Testis (tissue), 3 donors: ENCODE measurements around the gene AIDA. TPM values are rescaled to one million over a fixed set of nuclear protein-coding genes. Genes with fewer than 3 reads are reported as not detected.

Experiments used
- DNase-seq: peaks from one replicate; pipeline ENCODE4 v3.0.0-alpha.2; 2019
- H3K27ac ChIP-seq, 2 donors: fragments of 200-600 bp; sonication (generic); one replicate each; pipeline ENCODE4 v1.5.1; 2019
- H3K27me3 ChIP-seq: fragments of 200-600 bp; sonication (generic); one replicate; pipeline ENCODE4 v1.5.1; 2019
- H3K36me3 ChIP-seq: fragments of 200-600 bp; sonication (generic); one replicate; pipeline ENCODE4 v1.5.1; 2017; ENCODE audit warnings: low read depth; ENCODE audit errors: missing control alignments
- H3K4me1 ChIP-seq: fragments of 200-600 bp; sonication (generic); one replicate; pipeline ENCODE4 v1.5.1; 2019
- H3K4me3 ChIP-seq, 2 donors: fragments of 200-600 bp; sonication (generic); one replicate each; pipeline ENCODE4 v1.5.1; 2017 to 2019
- H3K9me3 ChIP-seq: fragments of 200-600 bp; sonication (generic); one replicate; pipeline ENCODE4 v1.5.1; 2017
- CTCF ChIP-seq, 3 experiments: fragments of 450-650 bp in 2 of 3; fragments of 200-600 bp in 1 of 3; sonication (generic) in 1 of 3; IDR thresholded peaks; one replicate each; pipeline ENCODE4 v1.5.1; 2016 to 2019; ENCODE audit warnings: antibody characterized with exemption in 3 of 3, mild to moderate bottlenecking in 2 of 3, moderate library complexity in 1 of 3
- POLR2A ChIP-seq: fragments of 450-650 bp; IDR thresholded peaks from one replicate; pipeline ENCODE4 v1.6.1; 2017; ENCODE audit warnings: antibody characterized with exemption, mild to moderate bottlenecking, moderate library complexity
- WGBS, 2 donors: methylation state at CpG; one replicate each; pipeline ENCODE4 v1.1.5; 2018; 5-methylcytosine and 5-hydroxymethylcytosine counted together
- intact Hi-C: fragments of 100-400 bp; cut with DNase I; formaldehyde crosslinking; loops from one replicate; pipeline ENCODE4 v1.15.1; 2023; ENCODE audit warnings: low total_unique reads
- polyA plus RNA-seq: library from polyadenylated mRNA; stranded (reverse); fragments of 350-450 nt; fragmentation: Illumina TruSeq; extraction: RNeasy Lipid Tissue Mini Kit (QIAGEN cat#74804); gene quantifications from one replicate; pipeline ENCODE4 v1.2.3, GENCODE V29; 2014; ENCODE audit warnings: low read depth, low replicate concordance; ENCODE audit not compliant: insufficient read depth
- total RNA-seq, 2 donors: library from RNA; depleted of rRNA; stranded (reverse); fragments of >200 nt; gene quantifications; one replicate each; pipeline ENCODE4 v1.2.3, GENCODE V29; 2016

AIDA gene
- total and polyA plus RNA-seq, 3 donors from 2014 or later = 66.8 to 83.5 (median 73.1) TPM

- TF ChIP-seq POLR2A = no peak
- no peak for TF ChIP-seq CTCF (IDR thresholded peaks at IDR 0.05)
- no peak for DNase-seq
- Histone ChIP-seq H3K27me3 (no peaks in the 10 kb centered on the region), H3K9me3 (no peaks in the 10 kb centered on the region), H3K4me1 (no peaks in the 10 kb centered on the region), H3K4me3 (no peak overlapping the region), H3K27ac (no peak overlapping the region), H3K36me3 (no peaks in the 10 kb centered on the region)
- 76 to 93% methylated on average over 6 of the region's 6 CpGs for WGBS, 2 donors
- intact Hi-C loops = no loop called here
Measured at GRCh38 chr1:222627232-222627631, 85.1 kb downstream of the AIDA start.

GRCh38 chr1:222624214-222624613, 88.1 kb downstream of the AIDA start:
- intact Hi-C loops = no loop called here
- H3K27ac ChIP-seq = no peak overlapping the region
- H3K9me3 ChIP-seq = no peaks in the 10 kb centered on the region
- peaks cover 4% of the 10 kb centered on the region for H3K4me1 ChIP-seq
- DNase-seq = no peak
- 96 to 97% methylated on average over 7 of the region's 7 CpGs for WGBS, 2 donors
- H3K4me3 ChIP-seq = no peak overlapping the region
- no peak for TF ChIP-seq POLR2A
- no peak for TF ChIP-seq CTCF (IDR thresholded peaks at IDR 0.05)
- no peaks in the 10 kb centered on the region for H3K36me3 ChIP-seq
- H3K27me3 ChIP-seq = no peaks in the 10 kb centered on the region

GRCh38 chr1:222623458-222623857, 88.8 kb downstream of the AIDA start:
- Histone ChIP-seq H3K36me3 (no peaks in the 10 kb centered on the region), H3K9me3 (no peaks in the 10 kb centered on the region), H3K27me3 (no peaks in the 10 kb centered on the region), H3K4me3 (no peak overlapping the region), H3K4me1 (peaks cover 8% of the 10 kb centered on the region), H3K27ac (no peak overlapping the region)
- intact Hi-C loops = no loop called here
- DNase-seq = no peak
- no peak for TF ChIP-seq POLR2A
- no peak for TF ChIP-seq CTCF (IDR thresholded peaks at IDR 0.05)

GRCh38 chr1:222622765-222623164, 89.5 kb downstream of the AIDA start:
- Histone ChIP-seq H3K9me3 (no peaks in the 10 kb centered on the region), H3K4me1 (peaks cover 8% of the 10 kb centered on the region), H3K36me3 (no peaks in the 10 kb centered on the region), H3K27me3 (no peaks in the 10 kb centered on the region), H3K4me3 (no peak overlapping the region), H3K27ac (no peak overlapping the region)
- no peak for DNase-seq
- TF ChIP-seq CTCF (IDR thresholded peaks at IDR 0.05) (no peak), POLR2A (no peak)
- 88 to 90% methylated on average over 5 of the region's 5 CpGs for WGBS, 2 donors
- intact Hi-C loops = no loop called here

- no peaks in the 10 kb centered on the region for H3K27me3 ChIP-seq
- 71 to 81% methylated on average over 2 of the region's 2 CpGs for WGBS, 2 donors
- no peak overlapping the region for H3K27ac ChIP-seq
- H3K4me3 ChIP-seq = no peak overlapping the region
- H3K9me3 ChIP-seq = no peaks in the 10 kb centered on the region
- TF ChIP-seq POLR2A (no peak), CTCF (IDR thresholded peaks at IDR 0.05) (no peak)
- intact Hi-C loops = no loop called here
- peaks cover 8% of the 10 kb centered on the region for H3K4me1 ChIP-seq
- DNase-seq = no peak
- no peaks in the 10 kb centered on the region for H3K36me3 ChIP-seq
Measured at GRCh38 chr1:222620566-222620965, 91.7 kb downstream of the AIDA start.
